22Rv1 (cell line): ENCODE data around the gene KLK1.
A peak's percentile ranks its signal among the peaks of the same experiment; 100 is the strongest.
"Not testable (repeated sequence)": the region's sequence is repeated elsewhere in the genome, so short reads cannot be mapped to it uniquely, and the experiment has no call there.

Source experiments
- H3K27ac ChIP-seq: fragments of 450-650 bp; 2 replicates; pipeline ENCODE4 v1.5.1; 2017
- ZFX ChIP-seq: fragments of 450-650 bp; IDR thresholded peaks from 2 replicates; pipeline ENCODE4 v1.6.1; 2017; ENCODE audit warnings: antibody characterized with exemption, borderline replicate concordance
- TF ChIP-seq, protein P1 (sequence below): fragments of 450-650 bp; IDR thresholded peaks from 2 replicates; pipeline ENCODE4 v1.5.1; 2017; ENCODE audit warnings: mild to moderate bottlenecking

KLK1 gene

GRCh38 chr19:50814883-50815282, 8.7 kb downstream of the KLK1 start:
- no peak for TF ChIP-seq ZFX
- TF ChIP-seq, protein P1, sequence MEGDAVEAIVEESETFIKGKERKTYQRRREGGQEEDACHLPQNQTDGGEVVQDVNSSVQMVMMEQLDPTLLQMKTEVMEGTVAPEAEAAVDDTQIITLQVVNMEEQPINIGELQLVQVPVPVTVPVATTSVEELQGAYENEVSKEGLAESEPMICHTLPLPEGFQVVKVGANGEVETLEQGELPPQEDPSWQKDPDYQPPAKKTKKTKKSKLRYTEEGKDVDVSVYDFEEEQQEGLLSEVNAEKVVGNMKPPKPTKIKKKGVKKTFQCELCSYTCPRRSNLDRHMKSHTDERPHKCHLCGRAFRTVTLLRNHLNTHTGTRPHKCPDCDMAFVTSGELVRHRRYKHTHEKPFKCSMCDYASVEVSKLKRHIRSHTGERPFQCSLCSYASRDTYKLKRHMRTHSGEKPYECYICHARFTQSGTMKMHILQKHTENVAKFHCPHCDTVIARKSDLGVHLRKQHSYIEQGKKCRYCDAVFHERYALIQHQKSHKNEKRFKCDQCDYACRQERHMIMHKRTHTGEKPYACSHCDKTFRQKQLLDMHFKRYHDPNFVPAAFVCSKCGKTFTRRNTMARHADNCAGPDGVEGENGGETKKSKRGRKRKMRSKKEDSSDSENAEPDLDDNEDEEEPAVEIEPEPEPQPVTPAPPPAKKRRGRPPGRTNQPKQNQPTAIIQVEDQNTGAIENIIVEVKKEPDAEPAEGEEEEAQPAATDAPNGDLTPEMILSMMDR: no peak

GRCh38 chr19:50812474-50812873, 11.1 kb downstream of the KLK1 start:
- TF ChIP-seq, protein P1: no peak
- no peak for TF ChIP-seq ZFX
- H3K27ac ChIP-seq: no peak overlapping the region

More at GRCh38 chr19:50814883-50815282, 8.7 kb downstream of the KLK1 start:
- peak overlapping the region; percentile 93 for H3K27ac ChIP-seq

- H3K27ac ChIP-seq: not testable (repeated sequence)
These were observed 11.9 kb downstream of the KLK1 start for GRCh38 chr19:50811622-50812238.

DNA sequence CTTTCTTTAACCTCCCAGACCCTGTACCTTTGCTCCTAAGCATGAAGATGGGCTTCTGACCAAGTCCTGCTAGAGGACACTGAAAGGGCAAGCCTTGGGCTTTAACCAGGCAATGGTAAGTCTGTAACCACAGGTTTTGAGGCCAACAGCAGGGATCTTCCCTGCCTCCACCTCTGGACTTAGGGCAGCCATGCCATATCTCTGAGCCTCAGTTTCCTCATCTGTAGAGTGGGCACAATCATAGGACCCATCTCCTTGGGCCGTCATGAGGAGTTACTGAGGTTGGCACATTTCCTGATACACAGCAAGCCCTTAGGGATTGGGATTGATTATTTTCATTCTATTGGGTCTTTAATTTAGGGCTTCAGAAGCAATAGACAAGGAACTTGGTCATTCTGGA, 14.7 kb downstream of the KLK1 start:
- no peak overlapping the region for H3K27ac ChIP-seq
- TF ChIP-seq, protein P1: no peak
- no peak for TF ChIP-seq ZFX

DNA sequence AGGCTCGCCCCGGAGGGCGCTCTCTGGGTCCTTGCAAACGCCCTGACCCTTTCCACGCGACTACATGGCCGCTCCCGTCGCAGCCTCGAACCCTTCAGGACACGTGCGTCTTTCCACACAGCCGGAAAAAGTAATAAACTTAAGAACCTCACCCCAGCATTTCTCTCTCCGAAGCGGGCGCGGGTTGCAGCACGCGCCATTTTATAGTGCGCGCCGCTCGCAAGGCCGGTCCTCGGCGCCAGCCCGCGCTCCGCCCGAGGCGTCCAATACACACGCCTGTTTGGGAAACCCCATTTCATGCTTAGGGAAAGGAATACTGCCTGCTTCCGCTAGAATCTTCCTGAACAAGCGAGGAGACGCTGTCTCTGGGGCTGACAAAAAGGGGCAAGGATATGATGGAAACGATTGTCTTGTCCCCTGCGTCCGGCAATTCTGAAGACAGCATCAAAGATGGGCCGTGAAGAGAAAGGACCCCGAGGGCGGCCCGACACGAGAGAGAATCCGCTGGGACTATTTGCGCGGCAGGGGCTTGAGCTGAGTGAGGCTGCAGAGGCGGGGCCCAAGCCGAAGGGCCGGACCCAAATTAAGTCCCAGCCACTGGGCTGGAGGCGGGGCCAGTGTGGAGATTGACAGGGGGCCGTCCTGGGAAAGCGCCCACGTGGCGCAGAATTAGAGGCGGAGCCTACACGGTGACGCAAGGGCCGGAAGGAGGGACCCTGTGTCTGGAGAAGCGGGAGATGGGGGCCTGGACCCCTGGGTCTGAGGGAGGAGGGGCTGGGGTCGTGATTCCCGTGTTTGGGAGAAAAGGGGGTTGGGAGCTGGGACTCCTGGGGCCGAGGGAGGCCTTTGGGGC, 18.9 kb downstream of the KLK1 start:
- no peak for TF ChIP-seq ZFX
- TF ChIP-seq, protein P1: no peak
- H3K27ac ChIP-seq: peak overlapping the region; percentile 98

GRCh38 chr19:50803633-50804419, 19.8 kb downstream of the KLK1 start:
- peak overlapping the region; percentile 98 for H3K27ac ChIP-seq
- TF ChIP-seq ZFX: no peak
- TF ChIP-seq, protein P1: no peak

- H3K27ac ChIP-seq: peak overlapping the region; percentile 98
- TF ChIP-seq ZFX: no peak
- TF ChIP-seq, protein P1: no peak
These were observed 22.5 kb downstream of the KLK1 start for GRCh38 chr19:50801107-50801506.
